Vagina (tissue), 2 donors: ENCODE data around the gene FADS3.

Experiments used
- CTCF ChIP-seq, 3 experiments: fragments of 450-650 bp in 2 of 3; fragments of 200-600 bp in 1 of 3; sonication (generic) in 1 of 3; IDR thresholded peaks; one replicate each; pipeline ENCODE4 v1.5.1; 2017 to 2019; ENCODE audit warnings: antibody characterized with exemption in 3 of 3, mild to moderate bottlenecking in 2 of 3, moderate library complexity in 2 of 3
- POLR2A ChIP-seq, 2 donors: fragments of 450-650 bp; IDR thresholded peaks; one replicate each; pipeline ENCODE4 v1.6.1; 2017; ENCODE audit warnings: antibody characterized with exemption in 2 of 2, mild to moderate bottlenecking in 2 of 2, moderate library complexity in 2 of 2
- POLR2AphosphoS5 ChIP-seq, 2 donors: sonication (generic); formaldehyde crosslinking; IDR thresholded peaks; one replicate each; pipeline ENCODE4 v1.9.0; 2017; ENCODE audit warnings: antibody characterized with exemption in 2 of 2, mild to moderate bottlenecking in 2 of 2, low read depth in 1 of 2; ENCODE audit not compliant: insufficient read depth in 1 of 2

GRCh38 chr11:61895718-61896059 is 4.3 kb upstream of the FADS3 start:
- no peak for TF ChIP-seq POLR2A (IDR thresholded peaks at IDR 0.05)
- no peak for TF ChIP-seq CTCF (IDR thresholded peaks at IDR 0.05)
- TF ChIP-seq POLR2AphosphoS5 (IDR thresholded peaks at IDR 0.05; ENCODE audit: insufficient read depth in 1 of 2, low read depth in 1 of 2) = no peak
